Calu3 (cell line): Measurements from ENCODE around the gene MAP7D1. TPM values are rescaled to one million over a fixed set of nuclear protein-coding genes. Genes with fewer than 3 reads are reported as not detected.

Experiments used
- BruUV-seq: library from RNA; stranded (reverse); fragments of 400-500 nt; replicated peaks from 2 replicates; lab custom pipeline; 2021; lab: Mats Ljungman, UMichigan
- CTCF ChIA-PET: fragments of 300-600 bp; sonication (Branson Sonifier 250); formaldehyde crosslinking; loops from one replicate; lab custom pipeline; 2022; ENCODE audit warnings: antibody characterized with exemption; lab: Charles Lee
- DNase-seq: peaks from one replicate; pipeline ENCODE4 v3.0.0; 2022
- H3K27ac Mint-ChIP-seq: one replicate; pipeline ENCODE4 v1.8.0; 2022; ENCODE audit warnings: mixed read lengths; ENCODE audit not compliant: unreplicated experiment
- H3K27me3 Mint-ChIP-seq: one replicate; pipeline ENCODE4 v1.8.0; 2022; ENCODE audit warnings: mixed read lengths; ENCODE audit not compliant: unreplicated experiment
- H3K36me3 Mint-ChIP-seq: one replicate; pipeline ENCODE4 v1.8.0; 2022; ENCODE audit warnings: mild to moderate bottlenecking, moderate library complexity, mixed read lengths; ENCODE audit not compliant: insufficient read depth, unreplicated experiment
- H3K4me1 Mint-ChIP-seq: one replicate; pipeline ENCODE4 v1.8.0; 2022; ENCODE audit warnings: mild to moderate bottlenecking, low read depth, mixed read lengths; ENCODE audit not compliant: unreplicated experiment
- H3K4me3 Mint-ChIP-seq: one replicate; pipeline ENCODE4 v1.8.0; 2022; ENCODE audit warnings: mild to moderate bottlenecking, low read depth, moderate library complexity, mixed read lengths; ENCODE audit not compliant: unreplicated experiment
- H3K9me3 Mint-ChIP-seq: one replicate; pipeline ENCODE4 v1.8.0; 2022; ENCODE audit warnings: low read depth, mixed read lengths; ENCODE audit not compliant: unreplicated experiment
- intact Hi-C: fragments of 100-400 bp; cut with micrococcal nuclease; formaldehyde crosslinking; loops from one replicate; pipeline ENCODE4 v1.10.0; 2022; ENCODE audit not compliant: unreplicated experiment
- total RNA-seq: library from RNA; stranded (reverse); gene quantifications from 2 replicates; pipeline ENCODE4 v1.2.3, GENCODE V29; 2022
- TF ChIP-seq, protein P1 (sequence below): fragments of 200-600 bp; IDR thresholded peaks from one replicate; pipeline ENCODE4 v1.8.0; 2022; ENCODE audit warnings: antibody characterized with exemption; ENCODE audit not compliant: unreplicated experiment

The MAP7D1 gene
- total RNA-seq, 1 experiment from 2014 or later: 98.3 TPM

DNA sequence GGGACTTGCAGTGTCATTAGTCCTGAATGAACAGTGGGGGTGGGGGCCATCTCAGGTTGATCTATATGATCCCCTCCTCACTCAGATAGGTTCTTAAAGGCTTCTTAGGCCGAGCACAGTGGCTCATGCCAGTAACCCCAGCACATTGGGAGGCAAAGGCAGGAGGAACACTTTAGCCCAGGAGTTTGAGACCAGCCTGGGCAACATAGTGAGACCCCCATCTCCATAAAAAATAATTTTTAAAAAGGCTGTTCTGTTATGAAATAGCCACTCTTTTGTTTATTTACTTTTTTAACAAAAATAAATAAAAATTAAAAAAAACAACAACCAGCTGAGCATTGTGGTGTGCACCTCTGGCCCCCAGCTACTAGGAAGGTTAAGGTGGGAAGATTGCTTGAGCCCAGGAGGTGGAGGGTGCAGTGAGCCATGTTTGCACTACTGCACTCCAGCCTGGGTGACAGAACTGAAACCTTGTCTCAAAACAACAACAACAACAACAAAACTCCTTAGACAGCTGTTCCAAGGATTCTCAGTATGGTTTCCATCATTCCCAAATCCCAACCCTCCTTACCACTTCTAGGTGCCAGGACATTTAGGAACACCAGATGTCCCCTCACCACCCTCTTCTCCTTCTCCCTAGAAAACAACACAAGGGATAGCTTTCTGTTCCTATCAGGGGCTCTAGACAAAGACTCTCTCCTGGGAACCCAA, 4.7 kb upstream of the MAP7D1 start:
- H3K4me3 Mint-ChIP-seq: peak overlapping the region; percentile 100
- no peak for DNase-seq
- H3K27ac Mint-ChIP-seq: peak overlapping the region; percentile 98
- no peaks in the 10 kb centered on the region for H3K27me3 Mint-ChIP-seq
- CTCF ChIA-PET: interaction anchor here (0.9 to 3.9 kb wide), 4 partner anchors 10 to 49 kb away, joined by 4 to 50 read pairs (median 26); no protein-coding TSS in a partner anchor
- H3K9me3 Mint-ChIP-seq: no peaks in the 10 kb centered on the region
- H3K36me3 Mint-ChIP-seq: peaks cover 41% of the 10 kb centered on the region
- TF ChIP-seq, protein P1, sequence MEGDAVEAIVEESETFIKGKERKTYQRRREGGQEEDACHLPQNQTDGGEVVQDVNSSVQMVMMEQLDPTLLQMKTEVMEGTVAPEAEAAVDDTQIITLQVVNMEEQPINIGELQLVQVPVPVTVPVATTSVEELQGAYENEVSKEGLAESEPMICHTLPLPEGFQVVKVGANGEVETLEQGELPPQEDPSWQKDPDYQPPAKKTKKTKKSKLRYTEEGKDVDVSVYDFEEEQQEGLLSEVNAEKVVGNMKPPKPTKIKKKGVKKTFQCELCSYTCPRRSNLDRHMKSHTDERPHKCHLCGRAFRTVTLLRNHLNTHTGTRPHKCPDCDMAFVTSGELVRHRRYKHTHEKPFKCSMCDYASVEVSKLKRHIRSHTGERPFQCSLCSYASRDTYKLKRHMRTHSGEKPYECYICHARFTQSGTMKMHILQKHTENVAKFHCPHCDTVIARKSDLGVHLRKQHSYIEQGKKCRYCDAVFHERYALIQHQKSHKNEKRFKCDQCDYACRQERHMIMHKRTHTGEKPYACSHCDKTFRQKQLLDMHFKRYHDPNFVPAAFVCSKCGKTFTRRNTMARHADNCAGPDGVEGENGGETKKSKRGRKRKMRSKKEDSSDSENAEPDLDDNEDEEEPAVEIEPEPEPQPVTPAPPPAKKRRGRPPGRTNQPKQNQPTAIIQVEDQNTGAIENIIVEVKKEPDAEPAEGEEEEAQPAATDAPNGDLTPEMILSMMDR: no peak
- intact Hi-C loops: loop anchor here (5.0 kb wide), 1 partner anchor 146 kb away; no protein-coding TSS in a partner anchor
- no TSS peak for BruUV-seq
- H3K4me1 Mint-ChIP-seq: peaks cover 22% of the 10 kb centered on the region

DNA sequence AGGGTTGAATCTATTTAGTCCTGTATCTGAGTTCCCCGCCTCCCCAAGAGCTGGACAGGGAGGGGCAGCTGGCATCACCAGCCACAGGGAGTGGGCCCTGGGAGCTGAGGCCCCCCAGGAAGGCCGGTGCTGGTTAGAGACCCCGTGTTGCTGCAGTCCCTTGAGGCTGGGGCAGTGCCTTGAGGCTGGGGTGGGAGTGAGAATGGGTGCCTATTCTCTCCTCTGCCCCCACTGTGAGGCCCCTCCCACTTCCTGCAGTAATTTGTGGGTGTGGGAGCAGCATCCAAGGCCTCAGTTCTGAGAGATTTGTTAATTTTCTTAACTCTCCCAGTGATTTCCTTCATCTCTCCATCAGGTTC, 4.1 kb upstream of the MAP7D1 start:
- no peak overlapping the region for H3K4me3 Mint-ChIP-seq
- no TSS peak for BruUV-seq

DNA sequence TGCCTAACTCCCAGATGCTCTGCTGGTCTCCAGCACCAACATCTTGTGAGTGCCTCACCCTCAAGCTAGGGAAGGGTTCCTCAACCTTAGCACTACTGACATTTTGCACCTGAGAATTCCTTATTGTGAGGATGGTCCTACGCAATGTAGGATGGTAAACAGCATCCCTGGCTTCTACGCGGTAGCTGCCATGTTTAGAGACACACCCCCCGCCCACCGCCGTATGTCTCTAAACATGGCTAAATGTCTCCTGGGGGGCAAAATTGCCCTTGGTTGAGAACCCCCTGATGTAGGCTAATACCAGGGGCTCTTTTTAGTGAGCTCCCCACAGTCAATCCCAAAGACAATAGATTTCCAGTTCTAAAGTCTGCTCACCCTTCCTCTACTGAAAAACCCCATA, 2.5 kb upstream of the MAP7D1 start:
- intact Hi-C loops: loop anchor here (5.0 kb wide), 1 partner anchor 144 kb away; no protein-coding TSS in a partner anchor
- H3K9me3 Mint-ChIP-seq: no peaks in the 10 kb centered on the region
- CTCF ChIA-PET: no interaction called here
- no peak overlapping the region for H3K4me3 Mint-ChIP-seq
- H3K27ac Mint-ChIP-seq: peak overlapping the region; percentile 51
- peaks cover 46% of the 10 kb centered on the region for H3K36me3 Mint-ChIP-seq
- DNase-seq: no peak
- TF ChIP-seq, protein P1: no peak
- no peaks in the 10 kb centered on the region for H3K27me3 Mint-ChIP-seq
- BruUV-seq: no TSS peak
- H3K4me1 Mint-ChIP-seq: peaks cover 32% of the 10 kb centered on the region

More for the DNA sequence above, 4.1 kb upstream of the MAP7D1 start:
- Mint-ChIP-seq H3K36me3 (peaks cover 44% of the 10 kb centered on the region), H3K27ac (peak overlapping the region; percentile 52), H3K9me3 (no peaks in the 10 kb centered on the region), H3K27me3 (no peaks in the 10 kb centered on the region), H3K4me1 (peaks cover 22% of the 10 kb centered on the region)
- CTCF ChIA-PET: interaction anchor here (3.8 to 3.9 kb wide), 2 partner anchors 9 to 17 kb away, joined by 23 to 29 read pairs; no protein-coding TSS in a partner anchor
- no peak for DNase-seq
- intact Hi-C loops: loop anchor here (5.0 kb wide), 1 partner anchor 145 kb away; no protein-coding TSS in a partner anchor
- TF ChIP-seq, protein P1: no peak

DNA sequence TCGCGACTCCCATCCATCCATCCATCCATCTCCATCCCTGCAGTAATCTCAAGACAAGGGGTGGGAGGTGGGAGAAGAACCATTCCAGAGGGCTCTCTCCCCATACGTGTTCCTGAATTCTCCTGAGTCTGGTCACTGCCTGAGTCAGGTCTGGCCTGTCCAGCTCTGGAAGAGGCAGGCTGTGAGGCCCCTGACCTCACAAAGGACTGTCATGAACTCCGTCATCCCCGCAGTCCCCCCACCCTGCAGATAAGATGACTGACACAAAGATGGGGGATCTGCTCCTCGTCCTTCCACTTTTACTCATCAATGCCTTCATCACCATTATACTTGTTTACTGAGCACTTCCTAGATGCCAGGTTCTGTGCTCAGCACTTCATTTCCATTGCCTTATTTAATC, 1.6 kb upstream of the MAP7D1 start:
- Mint-ChIP-seq H3K27me3 (no peaks in the 10 kb centered on the region), H3K4me3 (peak overlapping the region; percentile 91), H3K36me3 (peaks cover 37% of the 10 kb centered on the region), H3K27ac (peak overlapping the region; percentile 89), H3K9me3 (no peaks in the 10 kb centered on the region), H3K4me1 (peaks cover 37% of the 10 kb centered on the region)
- CTCF ChIA-PET: no interaction called here
- TF ChIP-seq, protein P1: no peak
- BruUV-seq: no TSS peak
- intact Hi-C loops: loop anchor here (5.0 kb wide), 1 partner anchor 143 kb away; no protein-coding TSS in a partner anchor
- DNase-seq: no peak
